GM23338 (cell line): ENCODE results near the gene ARHGDIA. TPM values are rescaled to one million over a fixed set of nuclear protein-coding genes. Genes with fewer than 3 reads are reported as not detected.

ENCODE experiments used
- ATAC-seq: fragments of 200-7000 bp; cut with Tn5 transposase; 3 replicates; pipeline ENCODE4 v1.9.1; 2020
- DNase-seq: peaks from one replicate; pipeline ENCODE4 v3.0.0-alpha.2; 2015; ENCODE audit warnings: low spot score
- H2AFZ ChIP-seq: fragments of 200-600 bp; sonication (generic); 2 replicates; pipeline ENCODE4 v1.8.0; 2016; ENCODE audit warnings: antibody characterized with exemption, mild to moderate bottlenecking, moderate library complexity
- H3F3A ChIP-seq: fragments of 200-600 bp; sonication (generic); replicated peaks from 2 replicates; pipeline ENCODE4 v1.8.0; 2017; ENCODE audit warnings: antibody characterized with exemption, mixed run types, low read depth
- H3K27ac ChIP-seq: fragments of 200-600 bp; sonication (generic); 2 replicates; pipeline ENCODE4 v1.6.1; 2016; ENCODE audit warnings: low read depth
- H3K27me3 ChIP-seq: fragments of 200-600 bp; sonication (generic); 2 replicates; pipeline ENCODE4 v1.8.0; 2016; ENCODE audit warnings: mild to moderate bottlenecking, mixed run types, moderate library complexity; ENCODE audit not compliant: insufficient read depth
- H3K36me3 ChIP-seq: fragments of 200-600 bp; sonication (generic); 2 replicates; pipeline ENCODE4 v1.8.0; 2016; ENCODE audit warnings: mild to moderate bottlenecking; ENCODE audit not compliant: insufficient read depth
- H3K4me1 ChIP-seq: fragments of 200-600 bp; sonication (generic); 2 replicates; pipeline ENCODE4 v1.8.0; 2016; ENCODE audit warnings: mild to moderate bottlenecking, moderate library complexity; ENCODE audit not compliant: insufficient read depth
- H3K4me2 ChIP-seq: fragments of 200-600 bp; sonication (generic); 2 replicates; pipeline ENCODE4 v1.7.1; 2017; ENCODE audit warnings: mixed run types
- H3K4me3 ChIP-seq: fragments of 200-600 bp; sonication (generic); 2 replicates; pipeline ENCODE4 v1.6.1; 2016; ENCODE audit warnings: mixed run types
- H3K79me2 ChIP-seq: fragments of 200-600 bp; sonication (generic); replicated peaks from 2 replicates; pipeline ENCODE4 v1.8.0; 2017; ENCODE audit warnings: mild to moderate bottlenecking; ENCODE audit not compliant: insufficient read depth
- H3K9me2 ChIP-seq: fragments of 200-600 bp; sonication (generic); 2 replicates; pipeline ENCODE4 v1.8.0; 2017; ENCODE audit not compliant: insufficient read depth
- H4K20me1 ChIP-seq: fragments of 200-600 bp; sonication (generic); replicated peaks from 2 replicates; pipeline ENCODE4 v1.8.0; 2017; ENCODE audit warnings: mild to moderate bottlenecking; ENCODE audit not compliant: insufficient read depth
- H3K27ac Mint-ChIP-seq: 2 replicates; pipeline ENCODE4 v1.8.0; 2020; ENCODE audit warnings: inconsistent platforms, mild to moderate bottlenecking, moderate library complexity, mixed read lengths
- H3K27me3 Mint-ChIP-seq: 3 replicates; pipeline ENCODE4 v1.8.0; 2022; ENCODE audit warnings: low read depth, mild to moderate bottlenecking, moderate library complexity, mixed read lengths, inconsistent platforms; ENCODE audit not compliant: insufficient read depth, poor library complexity
- H3K36me3 Mint-ChIP-seq: 3 replicates; pipeline ENCODE4 v1.8.0; 2021; ENCODE audit warnings: low read depth, mild to moderate bottlenecking, inconsistent platforms, moderate library complexity, mixed read lengths
- H3K4me1 Mint-ChIP-seq: 3 replicates; pipeline ENCODE4 v1.8.0; 2020; ENCODE audit warnings: mild to moderate bottlenecking, inconsistent platforms, mixed read lengths
- H3K4me3 Mint-ChIP-seq: 3 replicates; pipeline ENCODE4 v1.8.0; 2021; ENCODE audit warnings: moderate library complexity, mild to moderate bottlenecking, inconsistent platforms, mixed read lengths
- H3K9me3 Mint-ChIP-seq: 3 replicates; pipeline ENCODE4 v1.8.0; 2020; ENCODE audit warnings: moderate library complexity, mild to moderate bottlenecking, inconsistent platforms, mixed read lengths
- CREB1 ChIP-seq: fragments of 250-450 bp; sonication (Bioruptor Pico); IDR thresholded peaks from 2 replicates; pipeline ENCODE4 v1.5.0; 2020; ENCODE audit warnings: low read depth, mild to moderate bottlenecking, moderate library complexity
- CTCF ChIP-seq, 2 experiments: fragments of 200-600 bp in 1 of 2; sonication (generic) in 1 of 2; conservative IDR thresholded peaks; 2 replicates each; pipeline versions ENCODE4 v1.5.1 to v1.6.1; 2016 to 2017; ENCODE audit warnings: antibody characterized with exemption in 2 of 2, low read depth in 2 of 2, mild to moderate bottlenecking in 2 of 2, moderate library complexity in 1 of 2
- EZH2 ChIP-seq: fragments of 200-600 bp; sonication (generic); IDR thresholded peaks from one replicate; pipeline ENCODE4 v1.8.0; 2017; ENCODE audit warnings: antibody characterized with exemption, mild to moderate bottlenecking, low read depth; ENCODE audit not compliant: unreplicated experiment
- JUNB ChIP-seq: IDR thresholded peaks from one replicate; pipeline ENCODE4 v1.6.1; 2016; ENCODE audit warnings: antibody characterized with exemption; ENCODE audit not compliant: unreplicated experiment
- NANOG ChIP-seq: IDR thresholded peaks from 2 replicates; pipeline ENCODE4 v1.6.1; 2016; ENCODE audit warnings: antibody characterized with exemption, borderline replicate concordance
- POLR2AphosphoS5 ChIP-seq: IDR thresholded peaks from 2 replicates; pipeline ENCODE4 v1.6.1; 2016; ENCODE audit warnings: antibody characterized with exemption, low read depth
- REST ChIP-seq: IDR thresholded peaks from one replicate; pipeline ENCODE4 v1.6.1; 2018; ENCODE audit warnings: antibody characterized with exemption; ENCODE audit not compliant: unreplicated experiment
- STAT1 ChIP-seq: IDR thresholded peaks from one replicate; pipeline ENCODE4 v1.6.1; 2016; ENCODE audit warnings: antibody characterized with exemption; ENCODE audit not compliant: unreplicated experiment
- ZNF462 ChIP-seq: fragments of 250-450 bp; sonication (Bioruptor Pico); IDR thresholded peaks from 2 replicates; pipeline ENCODE4 v1.5.0; 2020; ENCODE audit warnings: mild to moderate bottlenecking, moderate library complexity
- polyA plus RNA-seq: library from polyadenylated mRNA; unstranded; fragments of >200 nt; fragmentation: Nextera tagmentation; extraction: Ambion mirVana; gene quantifications from 2 replicates; pipeline ENCODE4 v1.2.1, GENCODE V29; 2016
- total RNA-seq: library from RNA; depleted of rRNA; stranded (reverse); fragments of >200 nt; shearing (Covaris generic); gene quantifications from 2 replicates; pipeline ENCODE4 v1.2.3, GENCODE V29; 2014

Gene ARHGDIA
- total and polyA plus RNA-seq, 2 experiments from 2014 or later: 125 to 140 TPM

GRCh38 chr17:81906476-81907218 is 35.5 kb upstream of the ARHGDIA start:
- Histone ChIP-seq H3K79me2 (peaks cover 7% of the 10 kb centered on the region), H3K4me3 (no peak overlapping the region), H3K9me2 (no peaks in the 10 kb centered on the region), H3K4me1 (peaks cover 6% of the 10 kb centered on the region), H3K4me2 (no peak overlapping the region), H3K27ac (no peak overlapping the region), H3F3A (peaks cover 20% of the 10 kb centered on the region), H4K20me1 (peaks cover 9% of the 10 kb centered on the region), H3K27me3 (peaks cover 5% of the 10 kb centered on the region; the same call in 1 of the 2 replicates), H2AFZ (no peak overlapping the region), H3K36me3 (peaks cover 6% of the 10 kb centered on the region; the same call in 1 of the 2 replicates)
- Mint-ChIP-seq H3K36me3 (no peaks in the 10 kb centered on the region), H3K27ac (no peak overlapping the region), H3K4me1 (peaks cover 3% of the 10 kb centered on the region; the same call in 1 of the 3 replicates), H3K9me3 (no peaks in the 10 kb centered on the region), H3K4me3 (no peak overlapping the region), H3K27me3 (peaks cover 10% of the 10 kb centered on the region)
- ATAC-seq: no peak
- peak; percentile 40 to 81 for TF ChIP-seq CTCF (conservative IDR thresholded peaks at IDR 0.05; ENCODE audit: low read depth in 2 of 2)
- TF ChIP-seq EZH2: no peak
- peak; percentile 47 for DNase-seq

- ATAC-seq (no peak), DNase-seq (no peak)
- peaks cover 6% of the 10 kb centered on the region for H3K4me1 ChIP-seq
- peaks cover 6% of the 10 kb centered on the region; the same call in 1 of the 2 replicates for H3K36me3 ChIP-seq
- Mint-ChIP-seq H3K36me3 (no peaks in the 10 kb centered on the region; the same call in 2 of the 3 replicates), H3K27ac (no peak overlapping the region), H3K9me3 (no peaks in the 10 kb centered on the region), H3K4me1 (peaks cover 5% of the 10 kb centered on the region; the same call in 2 of the 3 replicates), H3K4me3 (no peak overlapping the region), H3K27me3 (peaks cover 16% of the 10 kb centered on the region)
- H3F3A ChIP-seq: peaks cover 20% of the 10 kb centered on the region
- no peak overlapping the region for H3K4me3 ChIP-seq
- no peaks in the 10 kb centered on the region for H3K9me2 ChIP-seq
- H3K27ac ChIP-seq: no peak overlapping the region
- H3K79me2 ChIP-seq: peaks cover 7% of the 10 kb centered on the region
- H2AFZ ChIP-seq: no peak overlapping the region
- peaks cover 9% of the 10 kb centered on the region for H4K20me1 ChIP-seq
- peaks cover 12% of the 10 kb centered on the region for H3K27me3 ChIP-seq
- no peak overlapping the region for H3K4me2 ChIP-seq
- TF ChIP-seq POLR2AphosphoS5 (no peak), NANOG (no peak), EZH2 (no peak), ZNF462 (no peak), STAT1 (no peak), JUNB (no peak), CREB1 (CRISPR knock-in tag) (no peak), REST (no peak)
Measured at GRCh38 chr17:81905993-81906392, 34.9 kb upstream of the ARHGDIA start.
